Measurements from ENCODE around the gene B3GNT7.

DNA sequence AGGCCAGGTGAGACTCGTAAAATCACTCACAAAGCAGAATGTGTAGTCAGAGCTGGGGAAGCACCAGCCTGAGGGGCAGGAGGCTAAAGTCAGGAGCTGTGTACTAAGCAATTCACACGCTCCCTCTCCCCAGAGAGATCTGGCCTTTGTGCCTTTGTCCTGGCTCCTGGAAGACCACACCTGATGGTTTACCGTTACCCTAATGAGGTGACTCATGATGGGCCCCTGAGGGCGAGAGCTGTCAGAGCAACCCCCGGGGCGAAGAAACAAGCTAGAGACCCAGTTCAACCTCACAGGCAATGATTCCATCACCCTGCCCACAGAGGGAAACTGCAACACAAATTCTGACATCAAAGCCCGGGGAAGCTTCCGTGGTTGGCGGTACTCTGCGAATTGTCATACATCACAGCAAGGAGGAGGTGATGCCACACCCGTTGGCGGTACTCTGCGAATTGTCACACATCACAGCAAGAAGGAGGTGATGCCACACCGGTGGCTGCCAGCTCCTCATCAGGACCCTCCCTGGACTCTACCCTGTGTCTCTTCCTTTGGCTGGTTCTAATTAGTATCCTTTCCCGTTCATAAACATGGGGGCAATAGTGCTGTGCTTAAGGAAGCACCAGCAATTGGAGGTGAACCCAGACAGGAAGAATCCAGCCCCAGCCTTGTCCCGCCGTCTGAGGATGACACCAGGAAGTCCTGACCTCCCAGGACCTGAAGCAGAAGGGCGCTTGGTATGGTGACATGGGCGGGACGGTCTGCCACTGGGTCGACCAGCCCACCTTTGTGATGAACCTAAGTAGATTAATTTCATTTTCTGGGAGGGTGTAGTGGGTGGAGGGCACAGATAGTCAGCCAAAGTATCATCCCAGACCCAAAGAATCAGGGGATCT lies 30.5 kb downstream of the B3GNT7 start:
- TF ChIP-seq CREB1 (IDR thresholded peaks at IDR 0.05; ENCODE audit: low read depth) (no peak), EP300 (IDR thresholded peaks at IDR 0.05; ENCODE audit: borderline replicate concordance) (no peak), YY1 (IDR thresholded peaks at IDR 0.05; ENCODE audit: low read depth) (no peak), CEBPB (IDR thresholded peaks at IDR 0.05) (no peak)
- TF ChIP-seq, protein P1, sequence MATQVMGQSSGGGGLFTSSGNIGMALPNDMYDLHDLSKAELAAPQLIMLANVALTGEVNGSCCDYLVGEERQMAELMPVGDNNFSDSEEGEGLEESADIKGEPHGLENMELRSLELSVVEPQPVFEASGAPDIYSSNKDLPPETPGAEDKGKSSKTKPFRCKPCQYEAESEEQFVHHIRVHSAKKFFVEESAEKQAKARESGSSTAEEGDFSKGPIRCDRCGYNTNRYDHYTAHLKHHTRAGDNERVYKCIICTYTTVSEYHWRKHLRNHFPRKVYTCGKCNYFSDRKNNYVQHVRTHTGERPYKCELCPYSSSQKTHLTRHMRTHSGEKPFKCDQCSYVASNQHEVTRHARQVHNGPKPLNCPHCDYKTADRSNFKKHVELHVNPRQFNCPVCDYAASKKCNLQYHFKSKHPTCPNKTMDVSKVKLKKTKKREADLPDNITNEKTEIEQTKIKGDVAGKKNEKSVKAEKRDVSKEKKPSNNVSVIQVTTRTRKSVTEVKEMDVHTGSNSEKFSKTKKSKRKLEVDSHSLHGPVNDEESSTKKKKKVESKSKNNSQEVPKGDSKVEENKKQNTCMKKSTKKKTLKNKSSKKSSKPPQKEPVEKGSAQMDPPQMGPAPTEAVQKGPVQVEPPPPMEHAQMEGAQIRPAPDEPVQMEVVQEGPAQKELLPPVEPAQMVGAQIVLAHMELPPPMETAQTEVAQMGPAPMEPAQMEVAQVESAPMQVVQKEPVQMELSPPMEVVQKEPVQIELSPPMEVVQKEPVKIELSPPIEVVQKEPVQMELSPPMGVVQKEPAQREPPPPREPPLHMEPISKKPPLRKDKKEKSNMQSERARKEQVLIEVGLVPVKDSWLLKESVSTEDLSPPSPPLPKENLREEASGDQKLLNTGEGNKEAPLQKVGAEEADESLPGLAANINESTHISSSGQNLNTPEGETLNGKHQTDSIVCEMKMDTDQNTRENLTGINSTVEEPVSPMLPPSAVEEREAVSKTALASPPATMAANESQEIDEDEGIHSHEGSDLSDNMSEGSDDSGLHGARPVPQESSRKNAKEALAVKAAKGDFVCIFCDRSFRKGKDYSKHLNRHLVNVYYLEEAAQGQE (IDR thresholded peaks at IDR 0.05; ENCODE audit: low read depth) = no peak
- TF ChIP-seq, protein P2, sequence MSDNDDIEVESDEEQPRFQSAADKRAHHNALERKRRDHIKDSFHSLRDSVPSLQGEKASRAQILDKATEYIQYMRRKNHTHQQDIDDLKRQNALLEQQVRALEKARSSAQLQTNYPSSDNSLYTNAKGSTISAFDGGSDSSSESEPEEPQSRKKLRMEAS (IDR thresholded peaks at IDR 0.05) = no peak
